ENCODE data around the gene CRACDL.

DNA sequence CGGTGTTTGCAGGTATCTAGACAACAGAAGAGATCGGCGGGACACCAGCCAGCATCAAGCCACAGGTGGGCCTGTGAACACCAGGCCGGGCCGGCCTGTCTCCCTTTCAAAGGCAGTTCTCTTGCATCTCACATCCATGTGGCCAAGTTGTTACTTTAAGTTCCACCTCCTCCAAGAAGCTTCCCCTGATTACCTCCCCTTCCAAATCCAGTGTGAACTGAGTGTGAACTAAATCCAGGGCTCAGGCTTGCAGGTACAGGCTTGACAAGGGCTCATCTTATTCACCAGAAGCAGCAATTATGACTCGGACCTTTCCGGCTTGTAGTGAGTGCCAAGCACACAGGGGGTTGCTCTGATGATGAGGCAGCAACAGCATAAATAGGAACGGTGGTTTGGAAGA, 3.9 kb downstream of the CRACDL start:
- TF ChIP-seq CTCF (IDR thresholded peaks at IDR 0.05) (no peak), GATA2 (CRISPR knock-in tag; IDR thresholded peaks at IDR 0.05) (no peak), EZH2phosphoT487 (IDR thresholded peaks at IDR 0.05; ENCODE audit: borderline replicate concordance, low read depth) (no peak), USF2 (IDR thresholded peaks at IDR 0.05; ENCODE audit: borderline replicate concordance, low read depth, low read length) (no peak), NFIC (IDR thresholded peaks at IDR 0.05; ENCODE audit: borderline replicate concordance) (no peak), RCOR1 (IDR thresholded peaks at IDR 0.05; ENCODE audit: low read length) (no peak), RAD21 (IDR thresholded peaks at IDR 0.05; ENCODE audit: low read length) (no peak)

Data from SK-N-SH (cell line).